ENCODE data around the gene CPNE4.

CPNE4 gene

GRCh38 chr3:131775650-131776049 lies 259.2 kb downstream of the CPNE4 start:
- intact Hi-C loops (cut with micrococcal nuclease) = no loop called here
- H3K9me3 Mint-ChIP-seq = no peaks in the 10 kb centered on the region
- H3K27me3 Mint-ChIP-seq = no peaks in the 10 kb centered on the region
- H3K4me3 Mint-ChIP-seq = no peak overlapping the region
- H3K27ac Mint-ChIP-seq = no peak overlapping the region
- H3K36me3 Mint-ChIP-seq (ENCODE audit: low read depth) = no peaks in the 10 kb centered on the region
- no peaks in the 10 kb centered on the region for H3K4me1 Mint-ChIP-seq (ENCODE audit: low read depth)

GRCh38 chr3:131772269-131773026 lies 262.4 kb downstream of the CPNE4 start:
- intact Hi-C loops (cut with micrococcal nuclease) = no loop called here
- Mint-ChIP-seq H3K4me3 (no peak overlapping the region), H3K36me3 (ENCODE audit: low read depth) (no peaks in the 10 kb centered on the region), H3K27ac (no peak overlapping the region), H3K9me3 (no peaks in the 10 kb centered on the region), H3K27me3 (peaks cover 2% of the 10 kb centered on the region), H3K4me1 (ENCODE audit: low read depth) (peaks cover 5% of the 10 kb centered on the region)

- Mint-ChIP-seq H3K27me3 (peaks cover 3% of the 10 kb centered on the region), H3K36me3 (ENCODE audit: low read depth) (no peaks in the 10 kb centered on the region), H3K27ac (no peak overlapping the region), H3K4me1 (ENCODE audit: low read depth) (no peaks in the 10 kb centered on the region), H3K9me3 (peaks cover 13% of the 10 kb centered on the region), H3K4me3 (no peak overlapping the region)
- intact Hi-C loops (cut with micrococcal nuclease) = no loop called here
Observed at GRCh38 chr3:131762981-131763564, 271.7 kb downstream of the CPNE4 start.

- Mint-ChIP-seq H3K4me3 (no peak overlapping the region), H3K27me3 (no peaks in the 10 kb centered on the region), H3K27ac (no peak overlapping the region), H3K36me3 (ENCODE audit: low read depth) (no peaks in the 10 kb centered on the region), H3K9me3 (peaks cover 32% of the 10 kb centered on the region), H3K4me1 (ENCODE audit: low read depth) (no peaks in the 10 kb centered on the region)
- intact Hi-C loops (cut with micrococcal nuclease) = no loop called here
Observed at GRCh38 chr3:131756405-131756804, 278.4 kb downstream of the CPNE4 start.

GRCh38 chr3:131755380-131755779 lies 279.4 kb downstream of the CPNE4 start:
- H3K4me1 Mint-ChIP-seq (ENCODE audit: low read depth) = no peaks in the 10 kb centered on the region

GRCh38 chr3:131750256-131750655 lies 284.6 kb downstream of the CPNE4 start:
- intact Hi-C loops (cut with micrococcal nuclease) = no loop called here
- no peak overlapping the region for H3K27ac Mint-ChIP-seq
- H3K9me3 Mint-ChIP-seq = no peaks in the 10 kb centered on the region
- H3K27me3 Mint-ChIP-seq = peaks cover 2% of the 10 kb centered on the region
- H3K36me3 Mint-ChIP-seq (ENCODE audit: low read depth) = no peaks in the 10 kb centered on the region
- no peaks in the 10 kb centered on the region for H3K4me1 Mint-ChIP-seq (ENCODE audit: low read depth)
- H3K4me3 Mint-ChIP-seq = no peak overlapping the region

More at GRCh38 chr3:131755380-131755779, 279.4 kb downstream of the CPNE4 start:
- no peak overlapping the region for H3K27ac Mint-ChIP-seq
- H3K9me3 Mint-ChIP-seq = peaks cover 32% of the 10 kb centered on the region
- no peaks in the 10 kb centered on the region for H3K36me3 Mint-ChIP-seq (ENCODE audit: low read depth)
- peaks cover 2% of the 10 kb centered on the region for H3K27me3 Mint-ChIP-seq
- intact Hi-C loops (cut with micrococcal nuclease) = no loop called here
- H3K4me3 Mint-ChIP-seq = no peak overlapping the region

- intact Hi-C loops (cut with micrococcal nuclease) = no loop called here
- no peak overlapping the region for H3K27ac Mint-ChIP-seq
- H3K36me3 Mint-ChIP-seq (ENCODE audit: low read depth) = no peaks in the 10 kb centered on the region
- H3K4me1 Mint-ChIP-seq (ENCODE audit: low read depth) = no peaks in the 10 kb centered on the region
- H3K9me3 Mint-ChIP-seq = no peaks in the 10 kb centered on the region
- peaks cover 2% of the 10 kb centered on the region for H3K27me3 Mint-ChIP-seq
- no peak overlapping the region for H3K4me3 Mint-ChIP-seq
Observed at GRCh38 chr3:131749826-131750225, 285.0 kb downstream of the CPNE4 start.

- H3K27me3 Mint-ChIP-seq = peaks cover 2% of the 10 kb centered on the region
- H3K27ac Mint-ChIP-seq = no peak overlapping the region
- H3K4me3 Mint-ChIP-seq = no peak overlapping the region
- intact Hi-C loops (cut with micrococcal nuclease) = no loop called here
- H3K9me3 Mint-ChIP-seq = no peaks in the 10 kb centered on the region
- H3K36me3 Mint-ChIP-seq (ENCODE audit: low read depth) = no peaks in the 10 kb centered on the region
- no peaks in the 10 kb centered on the region for H3K4me1 Mint-ChIP-seq (ENCODE audit: low read depth)
Observed at GRCh38 chr3:131747466-131747865, 287.3 kb downstream of the CPNE4 start.

GRCh38 chr3:131744765-131745164 lies 290.0 kb downstream of the CPNE4 start:
- no peaks in the 10 kb centered on the region for H3K4me1 Mint-ChIP-seq (ENCODE audit: low read depth)
- H3K27me3 Mint-ChIP-seq = no peaks in the 10 kb centered on the region
- no peak overlapping the region for H3K27ac Mint-ChIP-seq
- intact Hi-C loops (cut with micrococcal nuclease) = no loop called here
- H3K9me3 Mint-ChIP-seq = no peaks in the 10 kb centered on the region
- no peaks in the 10 kb centered on the region for H3K36me3 Mint-ChIP-seq (ENCODE audit: low read depth)
- H3K4me3 Mint-ChIP-seq = no peak overlapping the region

- intact Hi-C loops (cut with micrococcal nuclease) = no loop called here
- Mint-ChIP-seq H3K4me3 (no peak overlapping the region), H3K36me3 (ENCODE audit: low read depth) (no peaks in the 10 kb centered on the region), H3K4me1 (ENCODE audit: low read depth) (no peaks in the 10 kb centered on the region), H3K27me3 (peaks cover 3% of the 10 kb centered on the region), H3K9me3 (no peaks in the 10 kb centered on the region), H3K27ac (no peak overlapping the region)
Observed at GRCh38 chr3:131743126-131743525, 291.7 kb downstream of the CPNE4 start.

GRCh38 chr3:131739211-131739610 lies 295.6 kb downstream of the CPNE4 start:
- Mint-ChIP-seq H3K4me3 (no peak overlapping the region), H3K36me3 (ENCODE audit: low read depth) (no peaks in the 10 kb centered on the region), H3K27me3 (peaks cover 3% of the 10 kb centered on the region), H3K9me3 (no peaks in the 10 kb centered on the region), H3K27ac (no peak overlapping the region), H3K4me1 (ENCODE audit: low read depth) (no peaks in the 10 kb centered on the region)
- intact Hi-C loops (cut with micrococcal nuclease) = no loop called here

GRCh38 chr3:131738095-131738494 lies 296.7 kb downstream of the CPNE4 start:
- H3K4me3 Mint-ChIP-seq = no peak overlapping the region
- H3K36me3 Mint-ChIP-seq (ENCODE audit: low read depth) = no peaks in the 10 kb centered on the region
- peaks cover 3% of the 10 kb centered on the region for H3K27me3 Mint-ChIP-seq
- H3K9me3 Mint-ChIP-seq = no peaks in the 10 kb centered on the region
- H3K27ac Mint-ChIP-seq = no peak overlapping the region
- H3K4me1 Mint-ChIP-seq (ENCODE audit: low read depth) = no peaks in the 10 kb centered on the region
- intact Hi-C loops (cut with micrococcal nuclease) = no loop called here

- Mint-ChIP-seq H3K27me3 (peaks cover 3% of the 10 kb centered on the region), H3K9me3 (no peaks in the 10 kb centered on the region), H3K36me3 (ENCODE audit: low read depth) (no peaks in the 10 kb centered on the region), H3K27ac (no peak overlapping the region), H3K4me3 (no peak overlapping the region), H3K4me1 (ENCODE audit: low read depth) (no peaks in the 10 kb centered on the region)
- intact Hi-C loops (cut with micrococcal nuclease) = no loop called here
Observed at GRCh38 chr3:131735544-131735943, 299.3 kb downstream of the CPNE4 start.

GRCh38 chr3:131735116-131735515 lies 299.7 kb downstream of the CPNE4 start:
- Mint-ChIP-seq H3K4me1 (ENCODE audit: low read depth) (no peaks in the 10 kb centered on the region), H3K9me3 (no peaks in the 10 kb centered on the region), H3K4me3 (no peak overlapping the region), H3K36me3 (ENCODE audit: low read depth) (no peaks in the 10 kb centered on the region), H3K27ac (no peak overlapping the region), H3K27me3 (peaks cover 3% of the 10 kb centered on the region)
- intact Hi-C loops (cut with micrococcal nuclease) = no loop called here

All from dendritic cell treated with granulocyte-macrophage colony-stimulating factor and Interleukin-4, amounts not matched to agents 40 ng/mL and 50 ng/mL, for 4 days (primary cell).